GM04503 (cell line): ENCODE measurements around the gene BLACAT1.

Experiments used
- DNase-seq: peaks from one replicate; pipeline ENCODE4 v3.0.0-alpha.2; 2012; ENCODE audit warnings: low read depth

BLACAT1 gene

DNA sequence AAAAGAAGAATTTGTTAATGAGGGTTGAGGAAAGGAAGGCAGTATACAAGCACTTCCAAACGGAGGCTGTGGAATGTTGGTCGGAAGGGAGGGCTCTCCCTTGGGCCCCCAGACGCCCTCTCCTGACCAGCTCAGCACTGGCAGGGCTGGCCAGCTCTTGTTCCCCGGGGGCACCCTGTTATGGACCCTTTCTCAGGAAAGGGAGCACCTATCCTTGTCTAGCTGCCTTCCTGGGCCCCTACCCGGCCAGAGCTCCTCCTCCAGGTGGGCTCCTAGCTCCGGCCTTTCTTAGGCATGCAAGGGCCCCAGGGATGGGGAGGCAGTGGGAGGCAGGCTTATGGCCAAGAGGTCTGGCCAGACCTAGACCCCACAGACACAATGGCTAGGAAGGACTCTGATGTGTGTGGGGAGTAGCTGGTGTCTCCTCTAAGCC is 926 bp downstream of the BLACAT1 start:
- no peak for DNase-seq

DNA sequence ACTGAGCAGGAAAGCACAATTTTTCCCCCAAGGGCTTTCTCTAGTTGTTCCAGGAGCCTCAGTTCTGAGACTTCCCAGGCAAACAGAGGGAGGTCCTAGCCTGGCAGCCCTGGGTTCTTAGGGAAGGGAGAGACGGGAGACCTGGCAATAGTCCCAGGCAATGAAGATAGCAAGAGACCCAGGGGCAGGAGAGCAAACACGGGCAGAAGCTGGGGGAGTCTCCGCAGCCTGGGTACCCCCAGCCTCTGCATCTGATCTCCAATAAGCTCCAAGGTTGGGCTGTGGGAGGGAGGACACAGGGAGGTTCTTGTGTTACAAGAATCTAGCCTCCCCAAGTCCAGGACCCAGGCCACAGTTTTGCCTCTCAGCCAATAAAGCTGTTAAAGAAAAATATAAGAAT is 2.4 kb downstream of the BLACAT1 start:
- DNase-seq: no peak

DNA sequence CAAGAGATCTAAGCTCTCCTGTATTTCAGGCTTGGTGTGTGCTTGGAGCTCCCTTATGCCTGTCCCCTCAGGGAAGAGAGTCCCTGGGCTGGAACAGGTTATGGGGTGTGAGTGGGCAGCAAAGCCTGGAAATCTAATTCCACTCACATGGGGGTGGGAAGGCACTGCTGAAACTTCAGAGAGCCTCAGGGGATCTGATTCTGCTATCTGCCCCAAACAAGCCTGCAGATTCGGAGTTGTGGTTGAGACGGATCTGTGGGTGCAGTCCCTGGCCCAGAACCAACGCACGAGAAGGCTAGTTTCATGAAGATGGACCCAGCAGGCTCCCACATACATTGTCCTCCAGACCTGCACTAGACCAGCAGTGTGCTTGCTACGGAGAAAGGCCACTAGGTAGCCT is 2.9 kb downstream of the BLACAT1 start:
- DNase-seq: no peak

DNA sequence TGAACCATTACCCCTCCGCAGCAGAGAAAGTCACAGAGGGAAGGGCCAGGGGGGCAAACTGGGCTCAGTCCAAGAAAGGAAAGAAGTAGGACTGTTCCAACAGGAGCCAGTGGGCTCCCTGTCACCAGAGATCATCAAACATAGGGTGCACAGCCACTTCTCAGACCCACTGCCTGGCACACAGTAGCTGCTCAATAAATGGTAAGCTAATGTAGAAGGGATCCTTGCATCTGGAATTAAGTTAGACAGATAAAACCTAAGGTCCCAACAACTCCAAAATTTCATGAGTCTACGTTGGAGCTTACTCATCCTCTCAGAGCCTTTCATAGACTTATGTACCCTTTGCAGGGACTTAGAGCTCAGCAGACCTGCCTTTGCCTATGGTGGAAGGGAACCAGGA is 3.5 kb downstream of the BLACAT1 start:
- DNase-seq: no peak

DNA sequence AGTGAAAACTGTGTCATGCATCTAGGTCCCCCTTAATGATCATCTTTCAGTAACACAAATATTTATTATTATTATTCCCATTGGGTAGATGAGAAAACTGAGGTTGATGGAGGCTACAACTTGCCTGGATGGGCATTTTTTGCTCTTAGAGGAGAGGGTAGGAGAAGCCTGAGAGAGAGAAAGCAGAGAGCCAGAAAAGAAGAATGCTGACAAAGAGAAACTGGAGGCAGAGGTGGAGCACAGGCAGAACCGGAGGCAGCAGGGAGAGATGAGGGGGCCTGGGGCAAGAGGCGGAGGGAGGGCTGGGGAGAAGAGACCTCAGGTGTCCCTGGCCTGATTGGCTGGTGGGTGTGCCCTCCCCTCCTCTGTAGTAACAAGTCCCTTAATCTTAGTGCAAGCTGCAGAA is 4.1 kb downstream of the BLACAT1 start:
- no peak for DNase-seq

DNA sequence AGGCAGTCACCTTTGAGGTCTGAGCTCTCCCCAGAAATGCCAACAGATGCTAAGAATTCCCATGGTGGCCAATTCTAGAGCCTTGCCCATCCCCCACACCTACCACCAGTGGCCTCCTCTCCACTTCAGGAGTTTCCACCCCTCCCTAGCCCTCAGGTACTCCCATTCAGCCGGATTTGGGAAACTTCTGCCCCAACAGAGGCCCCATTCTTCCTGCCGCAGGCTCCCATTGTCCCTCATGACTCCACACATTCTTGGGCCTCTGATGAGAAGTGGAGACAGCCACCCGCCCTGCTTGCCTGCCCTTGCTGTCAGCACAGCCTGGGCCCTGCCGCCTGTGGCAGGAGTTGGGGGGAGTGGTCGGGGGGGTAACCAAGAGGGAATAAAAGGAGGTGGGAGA is 4.6 kb downstream of the BLACAT1 start:
- no peak for DNase-seq

DNA sequence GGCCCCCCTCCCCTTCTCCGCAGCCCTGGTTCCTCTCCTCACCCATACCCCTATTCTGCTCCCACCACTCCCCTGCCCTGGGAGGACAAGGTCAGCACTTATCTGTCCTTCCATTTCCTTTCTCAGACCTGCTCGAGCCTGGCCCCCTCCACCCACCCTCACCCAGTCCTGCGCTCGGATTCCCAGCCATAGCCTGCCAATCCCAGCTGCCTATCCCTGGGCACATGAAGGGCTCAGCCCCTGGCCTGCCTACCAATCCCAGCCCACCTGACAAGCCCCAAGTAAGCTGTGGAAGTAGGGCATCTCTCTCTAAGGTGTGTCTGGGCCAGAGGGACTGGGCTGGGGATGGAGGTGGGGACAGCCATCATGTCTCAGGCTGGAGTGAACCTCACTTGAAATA is 5.4 kb downstream of the BLACAT1 start:
- no peak for DNase-seq

DNA sequence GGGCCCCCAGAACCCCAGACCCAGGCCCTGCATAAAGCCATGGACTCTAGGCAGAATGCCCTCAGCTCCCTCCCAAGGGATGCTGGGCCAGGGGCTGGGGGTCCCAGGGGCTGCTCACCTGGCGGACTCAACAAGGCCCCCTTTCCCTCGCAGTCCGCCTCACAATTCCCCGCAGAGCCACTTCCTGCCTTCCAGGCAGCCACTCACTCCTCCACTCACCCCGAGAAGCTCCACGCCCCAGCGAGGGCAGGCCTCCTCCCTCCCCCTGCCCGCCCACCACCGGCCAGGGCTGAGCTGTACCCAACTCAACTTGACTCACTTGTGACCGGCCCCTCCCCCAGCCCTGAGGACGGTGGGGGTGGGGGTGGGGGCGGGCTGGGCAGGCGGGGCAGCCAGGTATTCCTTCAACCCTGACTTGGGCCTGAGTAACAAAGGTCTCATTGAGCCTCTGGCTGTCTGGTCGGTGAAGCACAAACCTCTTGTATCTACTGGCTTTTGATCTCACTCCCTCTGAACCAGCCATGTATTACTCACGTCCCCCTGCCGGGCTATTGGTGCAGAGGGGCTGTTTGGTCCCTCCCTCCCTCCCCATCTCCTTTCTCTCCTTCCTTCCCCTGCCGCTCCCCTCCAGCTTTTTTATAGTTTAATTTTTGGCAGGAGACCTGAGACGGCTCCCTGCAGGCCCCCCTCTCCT is 5.9 kb downstream of the BLACAT1 start:
- no peak for DNase-seq

DNA sequence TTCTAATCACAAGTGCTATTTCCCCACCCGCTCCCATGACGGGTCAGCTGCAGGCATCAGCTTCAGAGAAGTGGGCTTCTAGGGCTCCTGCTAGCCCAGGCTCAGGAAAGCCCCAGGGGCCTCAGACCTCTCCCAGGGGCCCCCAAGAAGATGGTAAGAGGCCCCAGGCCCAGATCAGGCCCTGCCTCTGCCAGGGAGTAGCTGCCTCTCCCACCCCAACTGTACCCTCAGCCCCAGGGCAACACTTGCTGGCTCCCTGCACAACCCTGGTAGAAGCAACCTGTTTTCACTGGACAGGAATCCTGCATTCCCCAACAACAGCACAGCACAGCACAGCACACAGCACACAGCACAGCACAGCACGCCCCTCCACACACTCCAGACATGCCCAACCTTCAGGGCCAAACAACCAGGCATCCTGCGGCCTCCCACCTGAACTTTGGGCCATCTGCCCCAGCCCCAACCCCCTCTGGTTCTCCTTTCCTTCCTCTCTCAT is 6.5 kb downstream of the BLACAT1 start:
- DNase-seq: no peak

DNA sequence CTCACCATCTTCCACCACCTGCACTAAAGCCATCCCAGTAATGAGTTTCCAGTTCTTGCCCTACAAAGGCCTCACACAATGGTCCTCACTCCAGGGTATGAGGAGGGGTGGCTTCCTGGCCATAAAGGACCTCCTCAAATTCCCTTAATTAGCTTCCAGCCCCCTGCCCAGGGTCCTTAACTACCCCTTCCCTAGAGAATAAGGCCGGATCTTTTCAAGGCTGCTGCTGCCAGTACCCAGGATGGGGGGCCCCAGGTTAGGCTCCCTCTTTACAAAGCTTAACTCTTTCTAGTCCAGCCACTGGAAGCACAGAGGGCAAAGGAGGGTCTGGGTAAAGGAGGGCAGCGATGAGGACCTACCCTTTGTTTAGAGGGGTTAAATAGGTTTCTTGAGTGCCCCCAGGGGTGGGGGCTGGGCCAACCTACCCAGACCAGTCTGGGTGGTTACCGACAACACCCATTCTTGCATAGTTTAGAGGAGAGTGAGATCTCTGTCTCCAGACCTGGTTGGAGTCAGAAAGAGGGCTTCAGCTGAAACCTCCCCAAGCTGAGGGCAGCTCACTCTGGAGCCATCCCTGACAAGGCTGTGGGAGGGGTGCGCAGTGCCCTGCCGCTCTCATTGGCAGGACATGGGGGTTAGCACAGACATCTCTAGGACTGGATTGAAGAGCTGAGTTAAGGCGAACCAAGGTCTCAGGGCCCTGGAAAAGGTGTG is 7.1 kb downstream of the BLACAT1 start:
- no peak for DNase-seq

DNA sequence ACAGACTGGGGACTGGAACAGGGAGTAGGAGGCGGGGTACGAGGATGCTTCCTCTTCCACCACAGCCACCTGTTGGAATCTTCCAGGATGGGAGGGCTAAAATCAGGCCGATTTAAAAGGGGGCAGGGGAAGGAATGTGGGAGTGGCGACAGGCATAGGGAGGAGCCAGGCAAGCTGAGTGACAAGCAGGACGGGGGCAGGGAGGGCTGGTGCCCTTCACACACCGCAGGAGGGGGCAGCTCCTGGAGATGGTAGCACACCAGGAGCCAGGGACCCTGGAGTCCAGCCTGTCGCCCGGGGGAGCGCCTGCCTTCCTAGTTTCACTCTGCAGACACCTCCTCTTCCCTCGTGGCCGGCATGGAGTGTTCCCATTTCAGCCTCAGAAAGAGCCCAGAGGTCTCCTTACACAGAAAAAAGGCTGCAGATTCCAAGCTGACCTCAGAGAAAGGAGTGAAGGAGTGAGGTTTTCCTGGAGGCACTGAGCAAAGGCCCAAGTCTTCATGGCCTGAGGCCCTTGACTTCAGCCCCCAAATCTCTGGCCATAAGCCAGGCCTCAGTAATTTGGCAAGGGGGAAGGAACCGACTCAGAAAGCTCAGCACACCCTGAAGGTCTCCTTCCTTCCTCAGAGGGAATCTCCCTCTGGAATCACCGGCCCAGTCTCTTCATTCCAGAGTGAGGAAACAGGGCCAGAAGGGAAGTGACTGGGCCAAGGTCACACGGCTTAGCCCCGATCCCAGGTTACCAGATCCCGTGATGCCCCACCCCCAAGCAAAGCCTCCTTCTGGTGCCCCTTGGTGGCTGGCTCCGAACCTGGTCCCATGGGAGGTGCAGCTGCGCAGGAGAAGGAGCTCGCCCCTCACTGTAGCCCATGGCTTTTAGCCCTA is 8.1 kb downstream of the BLACAT1 start:
- no peak for DNase-seq

DNA sequence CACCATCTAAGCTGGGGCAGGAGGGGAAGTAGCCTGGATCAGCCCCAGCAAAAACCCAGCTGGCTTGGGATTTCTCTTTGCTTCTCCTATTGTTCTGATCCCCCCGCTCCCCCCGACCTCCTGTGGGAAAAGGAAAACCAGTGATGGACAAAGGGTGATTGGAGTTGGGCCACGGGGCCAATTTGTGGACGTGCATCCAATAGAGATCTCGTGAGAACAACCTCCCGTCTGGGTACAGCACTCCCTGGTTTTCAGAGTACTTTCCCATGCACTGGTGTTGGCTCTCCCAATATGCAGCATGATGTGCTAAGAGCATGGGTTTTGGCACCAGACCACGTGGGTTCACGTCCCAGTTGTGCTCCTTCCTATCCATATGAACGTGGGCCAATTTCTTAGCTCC is 9.0 kb downstream of the BLACAT1 start:
- no peak for DNase-seq

DNA sequence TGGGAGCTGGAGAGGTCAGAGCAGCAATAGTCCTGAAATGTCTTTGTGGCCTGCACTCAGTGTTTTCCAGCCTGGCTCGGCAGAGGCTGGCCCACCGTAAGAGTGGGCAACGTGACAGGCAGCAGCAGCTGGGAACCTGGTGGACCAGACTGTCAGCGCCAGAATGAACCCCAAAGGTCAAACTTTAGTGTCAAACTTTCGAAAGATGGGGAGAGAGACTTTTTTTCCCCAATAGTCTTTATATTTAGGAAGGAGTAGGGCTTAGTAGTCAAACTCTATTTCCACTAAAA is 10.3 kb downstream of the BLACAT1 start:
- DNase-seq: no peak

DNA sequence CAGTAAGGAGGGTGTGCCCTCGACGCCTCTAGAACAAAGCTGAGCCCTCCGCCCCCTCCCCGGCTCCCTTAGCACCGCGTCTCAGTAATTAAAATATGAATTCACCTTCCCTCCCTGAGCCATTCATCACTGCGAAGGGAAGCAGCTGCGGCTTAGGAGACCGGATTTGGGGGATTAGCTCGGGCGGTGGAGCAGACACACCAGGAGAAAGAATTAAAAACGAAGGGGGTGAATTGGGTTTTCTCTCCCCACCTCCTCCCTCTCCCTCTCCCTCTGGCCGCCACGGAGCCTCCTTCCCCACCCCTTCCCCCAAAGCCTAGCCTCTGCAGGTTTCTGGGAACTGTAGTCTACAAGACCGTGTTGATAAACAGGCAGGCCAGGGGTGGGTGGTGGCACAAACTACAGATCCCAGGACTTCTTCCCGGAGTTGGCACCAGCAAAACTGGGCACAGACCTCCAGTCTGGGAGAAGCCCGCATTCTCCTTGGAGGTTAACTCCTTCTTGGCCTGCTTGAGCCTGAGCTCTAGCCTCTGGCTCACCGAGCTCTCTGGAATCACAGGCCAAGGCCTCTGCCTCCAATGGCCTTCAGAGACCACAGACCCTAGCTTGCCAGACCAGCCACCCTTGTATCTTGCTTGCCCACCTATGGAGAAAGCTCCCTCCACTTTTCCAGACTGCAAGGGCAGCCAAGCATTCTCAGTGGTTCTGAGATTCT is 10.8 kb downstream of the BLACAT1 start:
- DNase-seq: no peak

DNA sequence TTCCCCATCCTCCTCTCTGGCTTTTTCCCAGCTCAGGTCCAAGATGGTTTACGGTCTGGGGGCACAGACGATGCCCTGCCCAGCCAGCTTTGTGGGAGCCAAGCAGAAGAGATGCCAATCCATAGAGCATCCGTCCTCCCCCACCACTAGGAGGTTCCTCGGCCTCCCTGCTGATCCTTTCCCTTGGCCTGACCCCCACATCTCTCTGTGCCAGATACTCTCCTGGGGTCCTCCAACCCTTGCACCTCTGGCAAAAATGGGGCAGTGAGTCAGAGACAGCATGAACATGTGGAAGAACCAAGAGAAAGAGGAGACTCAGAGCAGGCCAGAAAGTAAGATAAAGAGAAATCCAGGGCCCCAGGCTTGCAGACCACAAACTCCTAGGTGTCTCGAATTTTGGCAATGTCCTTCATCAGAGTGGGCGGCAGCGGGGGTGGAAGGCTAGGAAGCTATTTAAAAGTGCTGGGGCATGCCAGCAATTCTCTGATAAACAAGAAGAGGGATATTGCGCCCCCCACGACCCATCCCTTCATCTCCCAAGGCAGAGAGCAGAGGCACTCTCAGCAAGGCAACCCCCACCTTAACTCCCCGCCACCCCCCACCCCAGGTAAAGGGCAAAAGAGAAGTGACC is 11.4 kb downstream of the BLACAT1 start:
- no peak for DNase-seq

DNA sequence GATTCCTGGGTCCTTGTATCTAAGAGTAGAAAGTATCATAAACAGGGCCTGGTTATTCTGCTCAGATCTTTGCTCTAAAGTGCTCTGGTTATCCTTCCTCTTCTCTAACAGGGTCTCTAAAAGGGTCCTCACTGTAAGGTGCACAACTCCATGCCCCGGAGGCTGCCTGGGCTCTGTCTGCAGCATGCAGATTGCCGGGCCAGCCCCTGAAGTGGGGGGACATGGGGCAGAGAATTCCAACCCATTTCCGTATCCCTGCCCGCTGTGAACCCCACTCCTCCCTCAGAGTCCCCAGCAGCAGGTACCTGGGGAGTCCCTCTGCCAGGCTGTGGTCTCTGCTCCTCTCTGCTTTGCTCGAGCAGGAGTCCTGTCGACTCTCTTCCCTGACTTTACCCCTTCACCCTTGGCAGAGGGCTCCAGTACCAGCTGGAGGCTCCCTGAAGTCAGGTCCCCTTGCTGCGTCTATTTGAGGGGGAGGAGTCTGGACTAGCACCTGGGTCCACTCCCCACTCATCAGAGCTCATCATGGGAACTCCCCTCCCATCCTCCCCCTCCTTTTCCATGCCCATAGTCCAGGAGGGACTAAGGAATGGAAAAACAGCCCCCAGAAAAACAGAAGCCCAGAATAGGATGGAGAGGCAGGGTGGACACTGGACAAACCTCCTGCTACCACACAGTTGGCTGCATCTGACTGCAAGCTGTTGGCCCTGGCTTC is 12.1 kb downstream of the BLACAT1 start:
- DNase-seq: no peak

DNA sequence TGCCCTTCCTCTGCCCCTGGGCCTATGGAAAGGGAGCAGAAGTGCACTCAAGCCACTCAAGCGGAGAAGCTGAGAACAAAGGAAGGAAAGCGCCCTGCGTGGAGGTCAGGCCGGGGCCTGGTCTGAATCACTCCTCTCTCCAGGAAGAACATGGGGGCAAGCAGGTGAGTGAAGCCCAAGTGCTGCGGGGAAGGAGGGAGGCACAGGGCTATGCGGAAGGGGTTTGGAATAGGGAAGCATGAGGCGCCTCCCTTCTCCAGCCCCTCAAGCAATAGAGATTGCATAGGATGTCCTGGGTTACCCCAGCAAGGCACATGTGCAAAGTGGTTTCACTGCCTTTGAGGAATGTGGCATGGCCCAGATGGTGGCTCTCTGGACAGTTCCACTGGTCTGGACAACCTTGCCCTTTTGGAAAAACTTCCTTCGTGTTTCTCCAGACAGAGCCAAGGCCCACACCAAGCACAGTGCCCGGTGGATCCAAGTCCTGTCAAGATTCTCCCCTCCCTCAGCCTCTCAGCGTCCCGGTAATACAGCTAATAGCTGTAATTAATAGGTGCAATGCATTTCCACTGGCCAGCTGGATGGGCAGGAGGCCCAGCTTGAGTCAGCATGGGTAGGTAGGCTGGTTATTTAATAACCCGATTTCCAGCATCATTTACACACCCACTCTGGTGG is 13.7 kb downstream of the BLACAT1 start:
- DNase-seq: no peak

DNA sequence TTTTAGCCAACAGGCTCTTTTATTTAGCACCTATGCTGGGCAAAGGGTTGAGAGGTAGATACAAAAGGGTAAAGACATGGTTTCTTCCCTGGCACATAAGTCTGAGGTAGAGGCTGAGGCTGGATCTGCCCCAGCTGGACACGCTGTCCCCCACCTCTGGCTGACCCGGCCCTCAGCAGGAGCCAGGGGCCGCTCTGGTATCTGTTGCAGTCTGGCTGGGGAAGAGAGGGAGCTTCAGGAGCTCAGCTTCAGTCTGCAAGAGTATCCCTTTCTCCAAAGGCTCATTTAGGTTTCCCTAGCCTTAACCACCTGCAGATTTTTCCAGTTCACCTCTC is 14.2 kb downstream of the BLACAT1 start:
- DNase-seq: no peak

DNA sequence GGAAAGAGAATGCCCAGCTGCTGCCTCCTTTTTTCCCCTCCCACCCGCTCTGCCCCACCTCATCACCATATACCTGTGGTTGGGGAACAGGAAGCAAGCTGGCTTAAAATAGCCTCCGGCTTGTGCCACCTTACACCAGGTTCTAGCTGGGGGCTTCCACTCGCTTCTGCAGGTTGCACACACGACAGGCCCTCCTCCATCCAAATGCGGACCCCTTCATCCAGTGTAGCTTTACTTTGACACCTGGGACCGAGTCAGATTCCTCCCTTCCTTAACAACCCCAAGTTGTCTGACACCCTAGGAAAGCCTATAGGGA is 14.6 kb downstream of the BLACAT1 start:
- DNase-seq: no peak

DNA sequence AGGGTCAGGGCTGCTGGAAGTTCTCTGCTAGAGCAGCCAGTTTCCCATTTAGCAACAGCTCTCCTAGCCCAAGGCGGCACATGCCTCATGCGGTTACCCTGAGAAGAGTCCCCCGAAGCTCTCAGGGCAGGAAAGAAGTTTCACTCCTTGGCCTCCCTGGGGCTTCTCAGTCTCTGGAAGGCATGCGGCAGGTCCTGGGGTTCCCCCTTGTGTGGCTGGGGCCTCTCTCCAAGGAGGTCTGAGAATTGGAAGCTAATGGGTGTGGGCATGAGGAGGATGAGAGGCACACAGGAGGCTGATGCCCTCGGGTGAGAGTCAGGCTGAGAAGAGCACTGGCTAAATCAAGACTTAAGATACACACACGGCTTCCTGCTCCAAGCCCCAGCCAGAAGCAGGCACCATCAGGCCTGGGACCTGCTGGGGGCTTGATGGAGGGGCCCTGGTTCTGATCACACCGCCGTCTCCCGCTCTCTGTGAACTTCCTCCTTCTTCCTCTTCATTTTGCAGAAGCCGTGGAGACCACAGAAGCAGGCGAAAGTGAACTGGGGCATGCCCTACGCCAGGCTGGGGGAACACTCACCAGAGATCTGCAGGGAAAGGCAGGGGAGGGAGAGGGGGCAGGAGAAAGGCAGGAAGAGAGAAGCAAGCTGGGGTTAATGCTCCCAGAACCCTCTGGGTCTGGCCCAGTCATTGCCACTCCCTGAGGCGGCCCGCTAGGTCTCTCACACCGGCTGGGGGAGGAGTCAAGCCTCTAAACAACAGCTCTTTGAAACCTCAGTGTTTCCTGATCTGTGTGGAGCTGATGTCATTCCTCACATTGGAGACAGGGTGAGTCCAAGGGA is 15.1 kb downstream of the BLACAT1 start:
- no peak for DNase-seq
